ENCODE results near the gene NT5DC2. TPM values are rescaled to one million over a fixed set of nuclear protein-coding genes. Genes with fewer than 3 reads are reported as not detected.
A peak's percentile ranks its signal among the peaks of the same experiment; 100 is the strongest.
"Not testable (repeated sequence)": the region's sequence is repeated elsewhere in the genome, so short reads cannot be mapped to it uniquely, and the experiment has no call there.

The NT5DC2 gene
- total RNA-seq, 1 experiment from 2014 or later, result 377 TPM

DNA sequence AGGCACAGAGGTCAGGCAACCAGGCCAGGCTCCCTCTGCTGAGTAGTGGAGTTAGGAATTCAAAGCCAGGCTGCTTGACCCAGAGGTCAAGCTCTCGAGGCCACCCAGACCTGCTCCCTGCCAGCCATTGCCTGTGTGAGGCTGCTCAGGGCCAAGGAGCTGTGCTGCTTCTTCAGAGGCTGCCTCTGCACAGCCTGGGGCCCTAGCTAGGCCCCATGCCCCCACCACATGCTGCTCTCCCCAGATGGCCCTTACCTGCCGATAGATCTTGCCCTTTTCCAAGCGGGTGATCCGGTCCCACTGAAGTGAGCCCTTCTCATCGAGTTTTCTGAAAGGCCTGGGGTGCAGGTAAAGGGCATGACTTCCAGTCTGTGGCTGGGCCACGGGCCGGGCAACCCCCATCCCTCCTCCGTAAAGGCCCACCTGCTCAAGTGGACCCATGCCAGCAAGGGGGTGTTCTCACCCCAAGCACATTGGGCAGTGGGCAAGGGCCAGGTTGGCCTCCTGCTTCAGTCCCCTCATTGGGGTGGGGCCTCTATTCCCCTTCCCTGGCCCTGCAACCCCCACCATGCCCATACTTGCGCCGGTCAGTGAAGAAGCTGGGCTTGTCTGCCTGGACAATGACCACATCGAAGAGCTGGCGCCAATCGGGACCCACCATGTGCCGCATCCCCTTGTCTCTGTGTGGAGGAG is 6.5 kb downstream of the NT5DC2 start (continued):
- TF ChIP-seq, protein P1, sequence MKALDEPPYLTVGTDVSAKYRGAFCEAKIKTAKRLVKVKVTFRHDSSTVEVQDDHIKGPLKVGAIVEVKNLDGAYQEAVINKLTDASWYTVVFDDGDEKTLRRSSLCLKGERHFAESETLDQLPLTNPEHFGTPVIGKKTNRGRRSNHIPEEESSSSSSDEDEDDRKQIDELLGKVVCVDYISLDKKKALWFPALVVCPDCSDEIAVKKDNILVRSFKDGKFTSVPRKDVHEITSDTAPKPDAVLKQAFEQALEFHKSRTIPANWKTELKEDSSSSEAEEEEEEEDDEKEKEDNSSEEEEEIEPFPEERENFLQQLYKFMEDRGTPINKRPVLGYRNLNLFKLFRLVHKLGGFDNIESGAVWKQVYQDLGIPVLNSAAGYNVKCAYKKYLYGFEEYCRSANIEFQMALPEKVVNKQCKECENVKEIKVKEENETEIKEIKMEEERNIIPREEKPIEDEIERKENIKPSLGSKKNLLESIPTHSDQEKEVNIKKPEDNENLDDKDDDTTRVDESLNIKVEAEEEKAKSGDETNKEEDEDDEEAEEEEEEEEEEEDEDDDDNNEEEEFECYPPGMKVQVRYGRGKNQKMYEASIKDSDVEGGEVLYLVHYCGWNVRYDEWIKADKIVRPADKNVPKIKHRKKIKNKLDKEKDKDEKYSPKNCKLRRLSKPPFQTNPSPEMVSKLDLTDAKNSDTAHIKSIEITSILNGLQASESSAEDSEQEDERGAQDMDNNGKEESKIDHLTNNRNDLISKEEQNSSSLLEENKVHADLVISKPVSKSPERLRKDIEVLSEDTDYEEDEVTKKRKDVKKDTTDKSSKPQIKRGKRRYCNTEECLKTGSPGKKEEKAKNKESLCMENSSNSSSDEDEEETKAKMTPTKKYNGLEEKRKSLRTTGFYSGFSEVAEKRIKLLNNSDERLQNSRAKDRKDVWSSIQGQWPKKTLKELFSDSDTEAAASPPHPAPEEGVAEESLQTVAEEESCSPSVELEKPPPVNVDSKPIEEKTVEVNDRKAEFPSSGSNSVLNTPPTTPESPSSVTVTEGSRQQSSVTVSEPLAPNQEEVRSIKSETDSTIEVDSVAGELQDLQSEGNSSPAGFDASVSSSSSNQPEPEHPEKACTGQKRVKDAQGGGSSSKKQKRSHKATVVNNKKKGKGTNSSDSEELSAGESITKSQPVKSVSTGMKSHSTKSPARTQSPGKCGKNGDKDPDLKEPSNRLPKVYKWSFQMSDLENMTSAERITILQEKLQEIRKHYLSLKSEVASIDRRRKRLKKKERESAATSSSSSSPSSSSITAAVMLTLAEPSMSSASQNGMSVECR (CRISPR knock-in tag; IDR thresholded peaks at IDR 0.05; ENCODE audit: borderline replicate concordance), result no peak
- no peak for TF ChIP-seq SMAD4 (CRISPR knock-in tag; IDR thresholded peaks at IDR 0.05)
- TF ChIP-seq RELA (CRISPR knock-in tag; IDR thresholded peaks at IDR 0.05; ENCODE audit: borderline replicate concordance), result no peak
- TF ChIP-seq, protein P2, sequence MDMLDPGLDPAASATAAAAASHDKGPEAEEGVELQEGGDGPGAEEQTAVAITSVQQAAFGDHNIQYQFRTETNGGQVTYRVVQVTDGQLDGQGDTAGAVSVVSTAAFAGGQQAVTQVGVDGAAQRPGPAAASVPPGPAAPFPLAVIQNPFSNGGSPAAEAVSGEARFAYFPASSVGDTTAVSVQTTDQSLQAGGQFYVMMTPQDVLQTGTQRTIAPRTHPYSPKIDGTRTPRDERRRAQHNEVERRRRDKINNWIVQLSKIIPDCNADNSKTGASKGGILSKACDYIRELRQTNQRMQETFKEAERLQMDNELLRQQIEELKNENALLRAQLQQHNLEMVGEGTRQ (CRISPR knock-in tag; IDR thresholded peaks at IDR 0.05), result no peak

DNA sequence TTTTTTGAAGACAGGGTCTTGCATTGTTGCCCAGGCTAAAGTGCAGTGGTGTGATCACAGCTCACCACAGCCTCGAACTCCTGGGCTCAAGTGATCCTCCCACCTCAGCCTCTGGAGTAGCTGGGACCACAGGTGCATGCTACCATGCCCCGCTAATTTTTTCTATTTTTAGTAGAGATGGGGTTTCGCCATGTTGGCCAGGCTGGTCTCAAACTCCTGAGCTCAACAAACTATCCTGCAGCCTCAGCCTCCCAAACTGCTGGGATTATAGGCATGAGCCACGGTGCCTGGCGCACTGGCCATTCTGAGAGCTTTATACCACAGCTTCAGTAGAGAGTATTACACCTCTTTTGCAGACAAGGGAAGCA is 7.0 kb downstream of the NT5DC2 start:
- H3K9me3 Mint-ChIP-seq; H3K4me3 Mint-ChIP-seq; ATAC-seq; POLR2A ChIA-PET; H3K27ac Mint-ChIP-seq; H3K4me1 Mint-ChIP-seq; H3K27me3 Mint-ChIP-seq (ENCODE audit: low read depth): not testable (repeated sequence)
- peaks cover 38% of the 10 kb centered on the region for H3K36me3 Mint-ChIP-seq
- CTCF ChIA-PET, result interaction anchor here (1.7 kb wide), 1 partner anchor 45 kb away, joined by 3 read pairs; no protein-coding TSS in a partner anchor
- DNase-seq (ENCODE audit: low spot score), result peak; percentile 2

DNA sequence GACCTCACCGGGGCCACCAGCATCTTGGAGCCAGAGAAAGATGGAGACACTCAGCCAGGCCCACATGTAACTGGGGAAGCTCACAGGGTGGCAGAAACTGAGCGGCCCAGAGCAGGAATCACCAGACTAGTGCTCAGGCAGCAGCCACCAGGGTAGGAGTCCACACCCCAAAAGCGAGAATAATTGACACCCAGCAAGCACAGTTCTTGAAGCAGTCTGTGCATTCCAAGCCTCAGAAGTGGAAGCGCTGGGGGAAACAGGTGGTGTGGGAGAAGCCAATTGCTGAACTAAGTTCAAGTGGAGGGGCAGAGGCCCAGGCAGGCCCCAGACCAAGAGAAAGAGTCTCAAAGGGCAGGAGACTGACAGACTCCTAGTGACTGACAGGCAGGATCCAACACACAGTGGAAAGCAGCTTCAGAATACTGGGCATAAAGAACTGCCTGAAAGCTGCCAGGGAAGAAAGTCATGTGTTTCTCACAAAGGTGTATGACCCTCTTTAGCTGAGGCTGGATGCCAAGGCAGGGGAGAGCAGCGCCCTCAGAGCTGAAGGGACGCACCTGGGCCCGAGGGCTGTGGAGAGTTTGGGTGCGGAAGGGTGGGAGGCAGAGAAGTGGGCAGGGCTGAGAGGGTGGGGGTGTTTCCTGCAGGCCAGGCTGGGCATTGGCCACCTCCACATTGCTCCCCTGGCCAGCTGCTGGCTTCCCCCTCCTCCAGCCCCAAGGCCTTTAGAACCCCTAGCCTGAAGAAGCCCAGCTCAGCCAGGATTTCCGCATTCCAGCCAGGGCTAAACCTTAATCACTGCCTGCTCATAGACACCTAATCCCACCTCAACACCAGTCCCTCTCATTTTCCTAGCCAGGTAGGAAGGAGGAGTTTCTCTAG is 7.7 kb downstream of the NT5DC2 start:
- no peak for ATAC-seq
- Mint-ChIP-seq H3K27ac (peak overlapping the region; percentile 24; the same call in 1 of the 2 replicates), H3K4me3 (no peak overlapping the region), H3K27me3 (ENCODE audit: low read depth) (no peaks in the 10 kb centered on the region; the same call in 1 of the 2 replicates), H3K36me3 (peaks cover 38% of the 10 kb centered on the region), H3K4me1 (no peaks in the 10 kb centered on the region), H3K9me3 (no peaks in the 10 kb centered on the region)
- TF ChIP-seq ZBTB21 (CRISPR knock-in tag; IDR thresholded peaks at IDR 0.05; ENCODE audit: borderline replicate concordance) (no peak), HMGA2 (CRISPR knock-in tag; IDR thresholded peaks at IDR 0.05) (no peak), SOX15 (CRISPR knock-in tag; IDR thresholded peaks at IDR 0.05) (no peak), SMAD4 (CRISPR knock-in tag; IDR thresholded peaks at IDR 0.05) (no peak), ZNF138 (CRISPR knock-in tag; conservative IDR thresholded peaks at IDR 0.05) (no peak)
- TF ChIP-seq, protein P3, sequence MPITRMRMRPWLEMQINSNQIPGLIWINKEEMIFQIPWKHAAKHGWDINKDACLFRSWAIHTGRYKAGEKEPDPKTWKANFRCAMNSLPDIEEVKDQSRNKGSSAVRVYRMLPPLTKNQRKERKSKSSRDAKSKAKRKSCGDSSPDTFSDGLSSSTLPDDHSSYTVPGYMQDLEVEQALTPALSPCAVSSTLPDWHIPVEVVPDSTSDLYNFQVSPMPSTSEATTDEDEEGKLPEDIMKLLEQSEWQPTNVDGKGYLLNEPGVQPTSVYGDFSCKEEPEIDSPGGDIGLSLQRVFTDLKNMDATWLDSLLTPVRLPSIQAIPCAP (CRISPR knock-in tag; IDR thresholded peaks at IDR 0.05), result no peak
- TF ChIP-seq, protein P4, sequence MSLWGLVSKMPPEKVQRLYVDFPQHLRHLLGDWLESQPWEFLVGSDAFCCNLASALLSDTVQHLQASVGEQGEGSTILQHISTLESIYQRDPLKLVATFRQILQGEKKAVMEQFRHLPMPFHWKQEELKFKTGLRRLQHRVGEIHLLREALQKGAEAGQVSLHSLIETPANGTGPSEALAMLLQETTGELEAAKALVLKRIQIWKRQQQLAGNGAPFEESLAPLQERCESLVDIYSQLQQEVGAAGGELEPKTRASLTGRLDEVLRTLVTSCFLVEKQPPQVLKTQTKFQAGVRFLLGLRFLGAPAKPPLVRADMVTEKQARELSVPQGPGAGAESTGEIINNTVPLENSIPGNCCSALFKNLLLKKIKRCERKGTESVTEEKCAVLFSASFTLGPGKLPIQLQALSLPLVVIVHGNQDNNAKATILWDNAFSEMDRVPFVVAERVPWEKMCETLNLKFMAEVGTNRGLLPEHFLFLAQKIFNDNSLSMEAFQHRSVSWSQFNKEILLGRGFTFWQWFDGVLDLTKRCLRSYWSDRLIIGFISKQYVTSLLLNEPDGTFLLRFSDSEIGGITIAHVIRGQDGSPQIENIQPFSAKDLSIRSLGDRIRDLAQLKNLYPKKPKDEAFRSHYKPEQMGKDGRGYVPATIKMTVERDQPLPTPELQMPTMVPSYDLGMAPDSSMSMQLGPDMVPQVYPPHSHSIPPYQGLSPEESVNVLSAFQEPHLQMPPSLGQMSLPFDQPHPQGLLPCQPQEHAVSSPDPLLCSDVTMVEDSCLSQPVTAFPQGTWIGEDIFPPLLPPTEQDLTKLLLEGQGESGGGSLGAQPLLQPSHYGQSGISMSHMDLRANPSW (CRISPR knock-in tag; conservative IDR thresholded peaks at IDR 0.05; ENCODE audit: low read depth), result no peak
- TF ChIP-seq, protein P5, sequence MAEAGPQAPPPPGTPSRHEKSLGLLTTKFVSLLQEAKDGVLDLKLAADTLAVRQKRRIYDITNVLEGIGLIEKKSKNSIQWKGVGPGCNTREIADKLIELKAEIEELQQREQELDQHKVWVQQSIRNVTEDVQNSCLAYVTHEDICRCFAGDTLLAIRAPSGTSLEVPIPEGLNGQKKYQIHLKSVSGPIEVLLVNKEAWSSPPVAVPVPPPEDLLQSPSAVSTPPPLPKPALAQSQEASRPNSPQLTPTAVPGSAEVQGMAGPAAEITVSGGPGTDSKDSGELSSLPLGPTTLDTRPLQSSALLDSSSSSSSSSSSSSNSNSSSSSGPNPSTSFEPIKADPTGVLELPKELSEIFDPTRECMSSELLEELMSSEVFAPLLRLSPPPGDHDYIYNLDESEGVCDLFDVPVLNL (CRISPR knock-in tag; IDR thresholded peaks at IDR 0.05; ENCODE audit: borderline replicate concordance, low read depth), result no peak
- TF ChIP-seq, protein P6, sequence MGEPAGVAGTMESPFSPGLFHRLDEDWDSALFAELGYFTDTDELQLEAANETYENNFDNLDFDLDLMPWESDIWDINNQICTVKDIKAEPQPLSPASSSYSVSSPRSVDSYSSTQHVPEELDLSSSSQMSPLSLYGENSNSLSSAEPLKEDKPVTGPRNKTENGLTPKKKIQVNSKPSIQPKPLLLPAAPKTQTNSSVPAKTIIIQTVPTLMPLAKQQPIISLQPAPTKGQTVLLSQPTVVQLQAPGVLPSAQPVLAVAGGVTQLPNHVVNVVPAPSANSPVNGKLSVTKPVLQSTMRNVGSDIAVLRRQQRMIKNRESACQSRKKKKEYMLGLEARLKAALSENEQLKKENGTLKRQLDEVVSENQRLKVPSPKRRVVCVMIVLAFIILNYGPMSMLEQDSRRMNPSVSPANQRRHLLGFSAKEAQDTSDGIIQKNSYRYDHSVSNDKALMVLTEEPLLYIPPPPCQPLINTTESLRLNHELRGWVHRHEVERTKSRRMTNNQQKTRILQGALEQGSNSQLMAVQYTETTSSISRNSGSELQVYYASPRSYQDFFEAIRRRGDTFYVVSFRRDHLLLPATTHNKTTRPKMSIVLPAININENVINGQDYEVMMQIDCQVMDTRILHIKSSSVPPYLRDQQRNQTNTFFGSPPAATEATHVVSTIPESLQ (CRISPR knock-in tag; IDR thresholded peaks at IDR 0.05), result no peak
- TF ChIP-seq, protein P7, sequence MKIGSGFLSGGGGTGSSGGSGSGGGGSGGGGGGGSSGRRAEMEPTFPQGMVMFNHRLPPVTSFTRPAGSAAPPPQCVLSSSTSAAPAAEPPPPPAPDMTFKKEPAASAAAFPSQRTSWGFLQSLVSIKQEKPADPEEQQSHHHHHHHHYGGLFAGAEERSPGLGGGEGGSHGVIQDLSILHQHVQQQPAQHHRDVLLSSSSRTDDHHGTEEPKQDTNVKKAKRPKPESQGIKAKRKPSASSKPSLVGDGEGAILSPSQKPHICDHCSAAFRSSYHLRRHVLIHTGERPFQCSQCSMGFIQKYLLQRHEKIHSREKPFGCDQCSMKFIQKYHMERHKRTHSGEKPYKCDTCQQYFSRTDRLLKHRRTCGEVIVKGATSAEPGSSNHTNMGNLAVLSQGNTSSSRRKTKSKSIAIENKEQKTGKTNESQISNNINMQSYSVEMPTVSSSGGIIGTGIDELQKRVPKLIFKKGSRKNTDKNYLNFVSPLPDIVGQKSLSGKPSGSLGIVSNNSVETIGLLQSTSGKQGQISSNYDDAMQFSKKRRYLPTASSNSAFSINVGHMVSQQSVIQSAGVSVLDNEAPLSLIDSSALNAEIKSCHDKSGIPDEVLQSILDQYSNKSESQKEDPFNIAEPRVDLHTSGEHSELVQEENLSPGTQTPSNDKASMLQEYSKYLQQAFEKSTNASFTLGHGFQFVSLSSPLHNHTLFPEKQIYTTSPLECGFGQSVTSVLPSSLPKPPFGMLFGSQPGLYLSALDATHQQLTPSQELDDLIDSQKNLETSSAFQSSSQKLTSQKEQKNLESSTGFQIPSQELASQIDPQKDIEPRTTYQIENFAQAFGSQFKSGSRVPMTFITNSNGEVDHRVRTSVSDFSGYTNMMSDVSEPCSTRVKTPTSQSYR (CRISPR knock-in tag; IDR thresholded peaks at IDR 0.05), result no peak
- peak; percentile 3 for DNase-seq (ENCODE audit: low spot score)
- ChIA-PET POLR2A (no interaction called here), CTCF (interaction anchor here (1.7 kb wide), 1 partner anchor 44 kb away, joined by 3 read pairs; no protein-coding TSS in a partner anchor)

All from WTC11 (cell line).